Suprapubic skin (tissue), 3 donors: ENCODE data around the gene CDYL2.

Experiments
- CTCF ChIP-seq, 2 donors: fragments of 200-600 bp in 1 of 2; fragments of 450-650 bp in 1 of 2; sonication (generic) in 1 of 2; IDR thresholded peaks; one replicate each; pipeline ENCODE4 v1.5.1; 2016 to 2019; ENCODE audit warnings: antibody characterized with exemption in 2 of 2, mild to moderate bottlenecking in 1 of 2, moderate library complexity in 1 of 2
- POLR2A ChIP-seq, 2 donors: fragments of 450-650 bp; IDR thresholded peaks; one replicate each; pipeline ENCODE4 v1.6.1; 2017; ENCODE audit warnings: antibody characterized with exemption in 2 of 2, mild to moderate bottlenecking in 2 of 2, moderate library complexity in 2 of 2

- TF ChIP-seq POLR2A (IDR thresholded peaks at IDR 0.05) (no peak), CTCF (IDR thresholded peaks at IDR 0.05) (no peak)
Measured at GRCh38 chr16:80775450-80775849, 28.9 kb downstream of the CDYL2 start.
